WI38 (cell line): Measurements from ENCODE around the gene FAM209A.
"Not testable (repeated sequence)": the region's sequence is repeated elsewhere in the genome, so short reads cannot be mapped to it uniquely, and the experiment has no call there.

ENCODE experiments used
- H3K4me3 ChIP-seq: 2 replicates; pipeline ENCODE4 v1.5.1; 2011; ENCODE audit warnings: low read depth, mild to moderate bottlenecking, control low read depth, low read length
- CTCF ChIP-seq: IDR thresholded peaks from 2 replicates; pipeline ENCODE4 v1.5.1; 2012; ENCODE audit warnings: low read depth, mild to moderate bottlenecking, control low read depth, low read length

FAM209A gene

GRCh38 chr20:56542489-56543030 is 18.0 kb downstream of the FAM209A start:
- TF ChIP-seq CTCF: no peak
- no peak overlapping the region for H3K4me3 ChIP-seq

GRCh38 chr20:56551571-56551970 is 27.0 kb downstream of the FAM209A start:
- H3K4me3 ChIP-seq: no peak overlapping the region
- no peak for TF ChIP-seq CTCF

- TF ChIP-seq CTCF: no peak
- H3K4me3 ChIP-seq: no peak overlapping the region
These were observed 28.5 kb downstream of the FAM209A start for GRCh38 chr20:56552911-56553629.

GRCh38 chr20:56554869-56555268 is 30.3 kb downstream of the FAM209A start:
- H3K4me3 ChIP-seq: no peak overlapping the region
- TF ChIP-seq CTCF: no peak

- no peak overlapping the region for H3K4me3 ChIP-seq
- no peak for TF ChIP-seq CTCF
These were observed 34.4 kb downstream of the FAM209A start for GRCh38 chr20:56558968-56559367.

GRCh38 chr20:56564526-56564925 is 40.0 kb downstream of the FAM209A start:
- H3K4me3 ChIP-seq: not testable (repeated sequence)

- H3K4me3 ChIP-seq: no peak overlapping the region
- TF ChIP-seq CTCF: no peak
These were observed 41.0 kb downstream of the FAM209A start for GRCh38 chr20:56565511-56565910.

GRCh38 chr20:56566621-56567020 is 42.1 kb downstream of the FAM209A start:
- no peak for TF ChIP-seq CTCF
- H3K4me3 ChIP-seq: no peak overlapping the region
